ENCODE measurements around the gene FATE1. TPM values are rescaled to one million over a fixed set of nuclear protein-coding genes. Genes with fewer than 3 reads are reported as not detected.

Gene FATE1
- total RNA-seq, 1 donor from 2014 or later, result not detected

DNA sequence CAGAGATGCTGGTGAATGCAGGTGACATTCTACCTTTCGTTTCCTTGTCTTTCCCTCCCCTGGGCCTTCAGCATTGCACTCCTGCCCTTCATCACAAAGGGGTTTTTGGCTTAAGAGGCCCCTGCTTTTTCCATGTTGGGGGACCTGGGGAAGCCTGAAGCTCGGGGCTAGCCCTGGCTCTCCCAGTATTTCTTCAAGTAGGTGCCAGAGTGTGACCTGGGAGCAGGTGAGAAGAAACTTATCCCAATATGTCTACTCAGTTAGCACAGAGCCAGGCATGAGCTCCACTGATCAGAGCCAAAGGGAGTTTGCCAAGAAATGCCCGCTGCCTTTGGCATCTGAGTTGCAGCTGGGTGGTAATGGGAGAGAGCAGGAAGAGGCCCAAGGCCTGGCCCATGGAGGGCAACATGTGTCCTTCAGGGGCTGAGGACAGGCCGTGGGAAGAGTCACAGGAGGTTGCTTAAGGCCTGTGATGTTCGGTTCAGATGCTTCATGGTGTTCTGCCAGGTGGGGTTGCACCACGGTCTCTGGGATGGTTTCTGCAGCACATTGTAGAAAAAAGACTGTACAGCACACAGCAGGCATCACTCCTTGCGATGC is 13.0 kb upstream of the FATE1 start:
- peak; percentile 31 for ATAC-seq
- intact Hi-C loops (cut with micrococcal nuclease), result no loop called here
- no peak for DNase-seq

DNA sequence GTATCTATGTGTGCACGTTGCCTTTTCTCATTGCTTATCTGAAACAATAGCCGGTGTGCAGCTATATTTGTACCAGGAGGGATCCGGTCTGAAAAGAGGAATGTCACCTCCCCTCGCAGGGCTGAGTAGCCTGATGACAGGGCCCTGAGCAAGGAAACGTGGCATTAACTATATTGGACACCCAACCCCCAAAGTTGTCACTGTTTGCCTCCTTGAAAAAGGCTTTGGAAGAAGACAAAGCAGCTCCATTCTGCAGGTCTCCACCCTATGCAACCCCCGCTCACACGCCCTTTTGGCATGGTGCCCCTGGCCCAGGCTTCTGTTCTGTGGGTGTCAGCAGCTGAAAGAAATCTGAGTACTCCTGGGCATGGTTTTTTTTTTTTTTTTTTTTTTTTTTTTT is 12.3 kb upstream of the FATE1 start:
- peak; percentile 77 for DNase-seq
- intact Hi-C loops (cut with micrococcal nuclease), result no loop called here
- ATAC-seq, result peak; percentile 90

GRCh38 chrX:151704041-151704663 is 11.7 kb upstream of the FATE1 start:
- ATAC-seq, result peak; percentile 56
- intact Hi-C loops (cut with micrococcal nuclease), result no loop called here
- no peak for DNase-seq

DNA sequence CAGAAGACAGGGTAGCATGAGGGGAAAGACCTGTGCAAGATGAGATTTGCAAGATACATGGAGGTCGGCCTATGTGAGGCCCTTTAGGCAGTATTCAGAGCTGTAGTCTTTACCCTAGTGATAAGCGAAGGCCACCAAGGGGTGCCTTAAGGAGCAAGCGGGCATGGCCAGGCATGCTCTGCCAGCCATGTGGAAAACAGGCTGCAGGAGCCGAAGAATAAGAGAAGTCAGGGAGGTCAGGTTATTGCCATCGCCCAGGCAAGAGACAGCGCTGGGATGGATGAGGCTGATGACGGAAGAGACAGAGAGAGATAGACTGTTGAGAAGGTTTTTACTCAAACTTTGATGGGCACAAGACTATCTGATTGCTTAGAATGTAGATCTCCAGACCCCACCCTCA is 7.0 kb upstream of the FATE1 start:
- ATAC-seq (no peak), DNase-seq (no peak)
- intact Hi-C loops (cut with micrococcal nuclease), result no loop called here

- no peak for ATAC-seq
- intact Hi-C loops (cut with micrococcal nuclease), result no loop called here
- no peak for DNase-seq
Measured at GRCh38 chrX:151710457-151710856, 5.4 kb upstream of the FATE1 start.

GRCh38 chrX:151711154-151711553 is 4.7 kb upstream of the FATE1 start:
- intact Hi-C loops (cut with micrococcal nuclease), result no loop called here
- DNase-seq (no peak), ATAC-seq (no peak)

GRCh38 chrX:151711787-151712186 is 4.0 kb upstream of the FATE1 start:
- intact Hi-C loops (cut with micrococcal nuclease), result no loop called here
- ATAC-seq, result peak; percentile 80
- DNase-seq, result no peak

DNA sequence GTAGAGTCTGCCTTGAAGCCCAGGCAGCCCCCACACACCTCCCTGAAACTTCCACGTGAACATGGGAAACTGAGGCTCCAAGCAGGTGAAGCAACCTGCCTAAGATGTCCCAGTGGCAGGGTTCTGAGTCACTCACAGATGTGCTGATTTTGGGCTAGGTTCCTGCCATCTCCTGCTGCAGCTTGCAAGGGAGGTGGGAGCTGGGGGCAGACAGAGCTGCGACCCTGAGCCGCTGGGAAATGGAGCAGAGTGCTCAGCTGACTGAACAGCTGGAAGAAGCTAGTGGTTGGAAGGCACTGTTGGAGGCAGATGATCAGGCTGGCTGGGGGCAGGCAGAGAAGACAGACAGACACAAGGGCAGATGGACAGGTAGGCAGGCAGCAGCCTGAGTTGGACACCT is 3.6 kb upstream of the FATE1 start:
- DNase-seq (no peak), ATAC-seq (no peak)
- intact Hi-C loops (cut with micrococcal nuclease), result no loop called here

DNA sequence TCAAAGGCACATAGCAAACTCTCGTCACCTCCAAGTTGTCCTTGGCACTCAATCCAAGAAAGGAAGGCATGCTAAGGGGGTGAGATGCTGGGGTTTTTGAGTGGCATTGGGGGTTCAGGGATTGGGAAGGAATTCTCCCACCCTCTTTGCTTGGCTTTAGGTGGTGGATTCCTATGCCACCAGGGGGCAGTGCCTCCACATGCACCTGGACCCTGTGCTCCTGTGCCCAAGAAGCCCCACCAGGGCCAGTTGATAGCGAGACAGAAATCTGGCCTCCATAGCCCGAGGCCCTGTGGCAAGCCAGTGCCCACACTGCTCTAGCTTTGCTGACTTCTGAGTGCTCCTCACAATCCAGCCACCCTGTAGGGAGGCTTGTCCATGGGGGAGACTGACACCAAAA is 2.0 kb upstream of the FATE1 start:
- DNase-seq (no peak), ATAC-seq (no peak)
- intact Hi-C loops (cut with micrococcal nuclease), result no loop called here

DNA sequence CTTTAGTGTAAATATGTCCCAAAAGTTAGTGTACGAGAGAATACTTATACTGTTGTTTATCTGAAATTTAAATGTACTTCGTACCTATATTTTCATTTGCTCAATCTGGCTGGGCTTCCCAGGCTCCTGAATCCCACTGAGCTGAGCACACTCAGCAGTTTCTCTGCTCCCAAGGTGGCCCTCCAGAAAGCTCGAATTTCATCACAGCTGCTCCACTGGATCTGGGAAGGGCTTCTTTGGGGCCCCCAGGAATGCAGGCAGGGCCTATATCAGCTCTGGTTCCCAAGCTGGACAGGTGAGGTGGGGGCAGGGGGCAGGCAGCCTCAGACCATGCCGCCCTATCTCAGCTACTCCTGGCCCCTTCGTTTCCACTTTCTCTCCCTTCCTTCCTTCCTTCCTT is 1.5 kb upstream of the FATE1 start:
- no peak for ATAC-seq
- intact Hi-C loops (cut with micrococcal nuclease), result no loop called here
- DNase-seq, result no peak

GRCh38 chrX:151722241-151722846 is 6.5 kb downstream of the FATE1 start:
- intact Hi-C loops (cut with micrococcal nuclease), result no loop called here
- DNase-seq (peak; percentile 70), ATAC-seq (peak; percentile 79)

DNA sequence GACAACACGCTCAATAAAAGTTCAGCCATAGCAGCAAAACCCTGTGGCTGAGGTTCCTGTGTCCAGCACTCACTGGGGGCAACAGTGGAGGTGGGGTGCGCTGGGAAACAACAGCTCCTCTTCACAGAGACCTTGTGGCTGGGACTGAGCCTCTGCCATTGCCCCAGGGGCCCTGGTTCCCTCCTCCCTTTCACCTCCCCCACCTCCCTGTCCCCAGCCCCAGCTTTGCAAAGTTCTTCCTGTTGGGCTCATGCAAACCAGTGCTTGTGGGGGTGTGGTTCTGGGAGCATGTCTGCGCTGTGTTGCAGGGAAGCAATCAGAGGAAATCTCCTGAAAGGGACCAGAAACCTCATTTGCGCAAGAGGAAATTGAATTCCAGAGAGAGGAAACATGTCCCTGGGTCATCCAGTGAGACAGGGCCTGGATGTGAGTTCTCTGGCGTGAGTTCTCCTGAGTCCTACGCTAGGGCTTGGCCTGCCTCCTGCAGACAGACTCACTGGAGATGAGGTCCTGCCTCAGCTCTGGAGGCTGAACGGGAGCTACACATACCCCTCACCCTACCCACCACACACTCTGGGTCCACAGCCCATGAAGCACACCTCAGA is 7.4 kb downstream of the FATE1 start:
- intact Hi-C loops (cut with micrococcal nuclease), result no loop called here
- peak; percentile 48 for ATAC-seq
- no peak for DNase-seq

GRCh38 chrX:151724563-151725337 is 8.9 kb downstream of the FATE1 start:
- DNase-seq, result no peak
- no peak for ATAC-seq
- intact Hi-C loops (cut with micrococcal nuclease), result no loop called here

- intact Hi-C loops (cut with micrococcal nuclease), result no loop called here
- ATAC-seq, result no peak
- DNase-seq, result no peak
Measured at GRCh38 chrX:151725338-151725614, 9.4 kb downstream of the FATE1 start.

DNA sequence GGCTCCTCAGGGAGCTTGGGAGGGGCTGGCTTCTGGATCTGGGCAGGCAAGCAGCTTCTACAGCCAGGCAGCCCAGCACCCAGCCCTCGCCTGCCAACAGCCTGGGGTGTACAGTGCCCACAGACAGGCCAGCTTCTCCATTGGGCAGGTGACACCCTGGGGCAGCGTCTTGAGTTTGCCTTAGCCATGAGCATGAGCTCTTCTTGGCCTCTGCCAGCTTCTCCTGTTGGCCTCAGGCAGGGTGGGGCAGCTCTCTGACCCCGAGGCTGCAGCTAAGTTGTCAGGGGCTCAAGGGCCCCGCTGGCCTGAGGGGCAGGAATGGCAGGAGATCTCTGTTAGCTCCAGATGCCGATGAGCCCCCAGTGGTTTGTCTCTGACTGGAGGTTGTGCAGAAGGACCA is 10.9 kb downstream of the FATE1 start:
- intact Hi-C loops (cut with micrococcal nuclease), result no loop called here
- ATAC-seq (no peak), DNase-seq (no peak)

GRCh38 chrX:151727346-151727745 is 11.5 kb downstream of the FATE1 start:
- DNase-seq (no peak), ATAC-seq (no peak)
- intact Hi-C loops (cut with micrococcal nuclease), result no loop called here

DNA sequence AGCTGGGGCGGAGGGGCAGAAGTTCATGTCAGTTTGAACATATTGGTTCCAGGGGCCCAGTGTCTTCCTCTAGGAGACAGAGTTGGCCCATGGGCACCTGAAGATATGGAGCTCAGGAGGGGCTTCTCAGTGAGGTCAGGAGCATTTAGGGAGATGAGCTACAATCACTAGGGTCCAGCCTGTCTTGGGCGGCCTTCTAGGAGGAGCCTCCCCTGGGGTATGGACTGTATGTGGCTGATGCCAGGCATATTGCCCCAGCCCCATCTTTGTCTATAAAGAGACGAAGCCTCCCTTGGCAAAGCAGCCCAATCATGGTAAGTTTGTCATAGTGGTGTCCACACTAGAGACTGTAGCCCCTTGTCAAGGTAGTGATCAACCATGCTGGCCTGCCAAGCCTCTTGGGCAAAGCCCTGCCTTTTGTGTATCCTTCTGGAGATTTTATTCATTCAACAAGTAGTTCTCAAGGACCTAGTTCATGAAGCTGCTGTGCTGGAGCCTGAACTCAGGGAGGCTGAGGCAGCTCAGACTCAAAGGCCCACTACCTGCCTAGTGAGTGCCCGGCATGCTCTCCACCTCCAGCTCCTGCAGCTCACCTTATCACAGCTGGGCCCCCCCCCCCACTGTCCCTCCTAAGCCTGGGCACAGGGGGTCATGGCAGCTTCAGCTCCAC is 13.4 kb downstream of the FATE1 start:
- ATAC-seq (no peak), DNase-seq (no peak)
- intact Hi-C loops (cut with micrococcal nuclease), result no loop called here

- DNase-seq, result no peak
- intact Hi-C loops (cut with micrococcal nuclease), result no loop called here
- ATAC-seq, result no peak
Measured at GRCh38 chrX:151734446-151734845, 18.6 kb downstream of the FATE1 start, which contains the start of gene CNGA2. CNGA2 (plus strand) TSS chrX:151734746; CDS start chrX:151738484, 3,738 bp downstream.

DNA sequence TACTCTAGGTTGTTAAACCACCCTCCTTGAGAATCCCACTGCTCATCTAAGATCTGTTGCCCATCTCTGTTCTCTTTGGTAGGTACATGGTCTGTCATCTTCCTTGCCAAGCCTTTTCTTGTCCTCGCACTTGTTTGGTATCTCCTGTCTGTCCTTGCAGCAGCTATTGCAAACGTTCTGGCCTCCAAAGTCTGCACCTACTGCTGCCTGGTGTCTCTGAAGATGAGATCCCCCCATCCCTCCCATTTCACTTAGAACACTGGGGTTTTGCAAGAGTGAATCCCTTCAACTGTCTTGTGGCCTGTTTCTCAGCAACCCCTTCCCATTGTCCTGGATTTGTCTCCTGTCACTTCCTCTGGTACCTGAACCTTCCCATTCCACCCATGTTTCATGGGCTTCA is 19.4 kb downstream of the FATE1 start:
- intact Hi-C loops (cut with micrococcal nuclease), result no loop called here
- no peak for DNase-seq

DNA sequence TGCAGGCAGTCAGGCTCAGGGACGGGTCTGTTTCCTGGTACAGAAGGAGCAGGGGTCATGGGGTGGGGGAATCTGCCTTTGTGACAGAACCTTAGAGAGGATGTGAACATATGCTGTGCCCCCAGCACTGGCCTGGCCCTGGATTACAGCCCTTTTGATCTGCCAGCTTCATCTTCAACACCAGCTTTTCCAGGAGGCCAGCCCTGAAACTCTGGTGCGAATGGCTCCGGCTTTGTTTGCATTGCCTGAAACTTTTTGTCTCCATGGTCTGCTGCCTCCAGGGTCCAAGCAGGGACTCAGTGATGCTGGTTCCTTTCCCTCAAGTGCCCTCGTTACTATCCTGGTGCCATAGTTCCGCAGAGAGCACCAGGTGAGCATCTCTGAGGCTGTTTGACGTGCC is 20.9 kb downstream of the FATE1 start:
- intact Hi-C loops (cut with micrococcal nuclease), result no loop called here
- ATAC-seq, result no peak
- no peak for DNase-seq

More for the DNA sequence above, 19.4 kb downstream of the FATE1 start:
- no peak for ATAC-seq
